Measurements from ENCODE around the gene CTNNA3.

DNA sequence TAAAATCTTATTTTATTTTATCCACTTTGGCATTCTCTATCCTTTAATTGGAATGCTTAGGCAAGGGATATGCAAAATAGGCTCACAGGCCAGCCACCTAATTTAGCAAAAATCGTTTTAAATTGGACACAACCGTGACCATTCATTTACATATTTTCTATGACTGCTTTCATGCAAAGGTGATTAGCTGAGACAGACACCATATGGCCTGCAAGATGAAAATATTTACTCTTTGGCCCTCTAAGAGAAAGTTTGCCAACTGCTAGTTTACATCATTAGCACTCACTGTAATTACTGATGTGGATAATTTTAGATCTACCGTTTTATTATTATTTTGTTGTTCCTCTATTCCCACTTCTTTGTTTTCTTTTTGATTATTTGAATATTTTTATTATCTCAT, 1145.6 kb downstream of the CTNNA3 start:
- no peak for TF ChIP-seq CTCF (IDR thresholded peaks at IDR 0.05; ENCODE audit: insufficient read depth, low read length, poor library complexity, severe bottlenecking)
- no peak for TF ChIP-seq EZH2phosphoT487 (conservative IDR thresholded peaks at IDR 0.05; ENCODE audit: low read length)
